ENCODE results near the gene C14orf119. TPM values are rescaled to one million over a fixed set of nuclear protein-coding genes. Genes with fewer than 3 reads are reported as not detected.

C14orf119 gene, protein sequence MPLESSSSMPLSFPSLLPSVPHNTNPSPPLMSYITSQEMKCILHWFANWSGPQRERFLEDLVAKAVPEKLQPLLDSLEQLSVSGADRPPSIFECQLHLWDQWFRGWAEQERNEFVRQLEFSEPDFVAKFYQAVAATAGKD
- total RNA-seq, result 41.0 and 73.7 TPM in 2 replicates

- DNase-seq (ENCODE audit: extremely low read depth, low read depth, low spot score), result peak; percentile 99
Measured at GRCh38 chr14:23095196-23096108, at the start of gene C14orf119. TSS of gene C14orf119 (plus strand) at chr14:23095505. CDS start at chr14:23097659, 2,154 bp downstream.

DNA sequence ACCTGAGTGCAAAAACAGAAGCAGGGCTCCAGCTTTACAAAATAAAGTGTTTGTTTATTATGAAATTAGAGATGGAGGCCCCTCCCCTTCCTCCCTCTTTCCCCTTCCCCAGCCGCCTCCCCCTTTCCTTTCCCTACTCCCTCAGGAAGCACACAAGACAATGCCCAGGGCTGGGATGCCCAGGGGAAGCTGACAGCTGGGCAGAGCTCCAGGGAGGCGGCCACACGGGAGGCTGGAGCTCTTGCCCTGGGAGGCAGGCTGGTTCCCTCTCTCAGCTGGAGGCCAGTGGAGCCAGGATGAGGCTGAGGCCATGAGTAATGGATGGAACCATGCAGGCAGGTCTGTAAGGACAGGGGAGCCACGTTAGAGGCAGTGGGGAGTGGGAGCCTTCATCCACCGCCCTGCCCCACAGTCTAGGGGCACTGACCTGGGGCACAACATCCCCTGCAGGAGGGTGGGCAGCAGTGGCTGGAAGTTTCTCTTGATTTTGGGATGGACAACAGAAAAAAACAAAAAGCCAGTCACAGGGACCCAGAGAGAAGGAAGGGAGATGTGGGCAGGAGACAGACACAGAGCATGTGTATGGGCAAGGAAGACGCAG lies 48.2 kb upstream of the C14orf119 start:
- DNase-seq (ENCODE audit: extremely low read depth, low read depth, low spot score), result no peak

- DNase-seq (ENCODE audit: extremely low read depth, low read depth, low spot score), result no peak
Measured at GRCh38 chr14:23047751-23048693, 47.3 kb upstream of the C14orf119 start.

- DNase-seq (ENCODE audit: extremely low read depth, low read depth, low spot score), result no peak
Measured at GRCh38 chr14:23049011-23049410, 46.3 kb upstream of the C14orf119 start.

- DNase-seq (ENCODE audit: extremely low read depth, low read depth, low spot score), result no peak
Measured at GRCh38 chr14:23051141-23052057, 43.9 kb upstream of the C14orf119 start.

DNA sequence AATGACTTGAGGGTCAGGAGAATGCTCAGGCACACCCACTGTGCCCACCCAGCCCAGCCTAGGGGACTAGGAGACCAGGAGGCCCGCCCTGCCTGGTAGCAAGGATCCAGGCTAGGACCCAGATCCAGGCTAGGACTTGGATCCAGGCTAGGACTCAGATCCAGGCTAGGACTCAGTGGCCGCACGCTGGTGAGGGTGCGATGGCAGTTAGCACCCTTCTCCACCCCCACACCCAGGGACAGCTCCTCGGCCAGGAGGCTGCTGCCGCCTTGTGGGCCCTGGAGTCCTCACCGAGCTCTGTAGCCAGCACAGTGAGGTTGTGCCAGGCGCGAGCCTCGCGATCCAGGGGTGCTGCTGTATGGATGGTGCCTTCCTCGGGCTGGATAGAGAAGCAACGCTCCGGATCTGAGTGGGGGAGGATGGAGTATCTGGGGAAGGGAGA lies 43.1 kb upstream of the C14orf119 start:
- DNase-seq (ENCODE audit: extremely low read depth, low read depth, low spot score), result no peak

DNA sequence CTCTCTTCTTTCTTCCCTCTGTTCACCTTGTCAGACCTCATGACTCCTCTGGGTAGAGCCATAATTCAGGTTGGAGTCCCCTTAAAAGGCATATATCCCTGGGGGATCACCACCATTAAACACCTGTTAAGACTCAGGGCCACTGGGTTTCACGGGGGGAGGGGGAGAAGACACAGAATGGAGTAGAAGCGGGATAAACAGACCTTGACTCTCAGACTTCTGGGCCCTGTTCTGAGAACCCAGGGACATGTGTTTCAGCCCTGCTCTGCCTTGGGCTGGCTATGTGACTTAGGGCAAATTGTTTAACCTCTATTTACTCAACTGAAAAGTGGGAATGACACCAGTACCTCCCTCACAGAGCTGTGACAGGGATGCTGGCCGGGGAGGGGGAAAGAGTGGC lies 42.6 kb upstream of the C14orf119 start:
- DNase-seq (ENCODE audit: extremely low read depth, low read depth, low spot score), result no peak

DNA sequence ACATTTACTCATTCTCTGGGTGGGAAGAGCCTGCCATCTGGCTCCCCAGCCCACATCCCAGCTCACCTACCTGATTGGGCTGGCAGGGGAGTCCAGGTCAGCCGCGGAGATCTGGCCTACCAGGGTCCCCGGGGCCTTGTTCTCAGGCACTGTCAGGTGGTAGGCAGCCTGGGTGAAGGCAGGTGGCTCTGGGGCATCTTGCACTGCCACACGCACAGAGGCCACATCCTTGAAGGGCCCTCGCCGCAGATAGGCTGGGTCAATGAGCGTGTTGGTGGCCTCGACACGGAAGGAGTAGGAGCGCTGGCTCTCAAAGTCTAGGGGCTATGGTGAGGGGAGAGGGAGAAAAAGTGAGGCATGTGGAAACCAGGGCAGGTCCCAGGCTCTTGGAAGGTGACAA lies 41.9 kb upstream of the C14orf119 start:
- no peak for DNase-seq (ENCODE audit: extremely low read depth, low read depth, low spot score)

GRCh38 chr14:23054000-23054811 lies 41.1 kb upstream of the C14orf119 start:
- DNase-seq (ENCODE audit: extremely low read depth, low read depth, low spot score), result no peak

DNA sequence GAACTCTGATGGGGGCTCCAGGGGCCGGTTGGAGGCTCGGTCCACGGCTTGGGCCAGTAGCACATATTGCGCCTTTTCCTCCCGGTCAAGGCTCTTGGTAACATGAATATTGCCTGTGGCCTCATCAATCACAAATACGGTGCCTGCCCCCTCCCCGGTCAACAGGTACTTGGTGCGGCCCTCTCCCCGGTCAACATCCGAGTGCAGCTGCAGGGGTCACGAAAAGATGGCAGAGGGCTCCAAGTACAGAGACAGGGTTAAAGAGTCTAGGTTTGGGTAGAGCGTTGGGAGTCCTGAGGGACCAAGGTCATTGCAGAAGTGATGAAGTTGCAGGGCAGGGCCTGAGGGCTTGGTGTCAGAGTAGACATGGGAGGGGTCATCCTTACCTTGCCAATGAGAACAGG lies 40.2 kb upstream of the C14orf119 start:
- no peak for DNase-seq (ENCODE audit: extremely low read depth, low read depth, low spot score)

DNA sequence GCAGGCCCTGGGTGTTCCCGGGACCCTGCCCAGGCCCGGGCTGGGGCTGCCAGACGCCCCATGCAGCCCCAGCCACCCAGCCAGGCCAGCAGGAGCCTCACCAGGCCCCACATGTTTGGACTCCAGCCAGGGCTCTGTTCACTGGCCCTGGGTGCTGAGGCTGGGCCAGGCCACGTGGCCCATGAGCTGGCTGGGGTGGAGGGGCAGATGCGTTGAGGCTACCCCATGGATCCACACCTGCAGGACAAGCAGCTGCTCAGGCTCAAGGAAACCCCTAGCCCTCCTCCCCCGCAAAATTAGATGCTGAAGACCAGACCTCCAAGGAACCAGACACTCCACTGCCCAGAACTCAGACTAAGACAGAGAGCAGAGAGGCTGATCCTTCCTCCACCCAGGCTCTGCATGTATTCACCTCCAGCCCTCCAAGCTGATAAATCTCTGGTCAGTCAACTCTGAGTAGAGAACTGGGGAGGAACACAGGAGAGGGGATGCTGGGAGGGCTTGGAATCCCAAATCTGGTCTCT lies 39.6 kb upstream of the C14orf119 start:
- DNase-seq (ENCODE audit: extremely low read depth, low read depth, low spot score), result no peak

DNA sequence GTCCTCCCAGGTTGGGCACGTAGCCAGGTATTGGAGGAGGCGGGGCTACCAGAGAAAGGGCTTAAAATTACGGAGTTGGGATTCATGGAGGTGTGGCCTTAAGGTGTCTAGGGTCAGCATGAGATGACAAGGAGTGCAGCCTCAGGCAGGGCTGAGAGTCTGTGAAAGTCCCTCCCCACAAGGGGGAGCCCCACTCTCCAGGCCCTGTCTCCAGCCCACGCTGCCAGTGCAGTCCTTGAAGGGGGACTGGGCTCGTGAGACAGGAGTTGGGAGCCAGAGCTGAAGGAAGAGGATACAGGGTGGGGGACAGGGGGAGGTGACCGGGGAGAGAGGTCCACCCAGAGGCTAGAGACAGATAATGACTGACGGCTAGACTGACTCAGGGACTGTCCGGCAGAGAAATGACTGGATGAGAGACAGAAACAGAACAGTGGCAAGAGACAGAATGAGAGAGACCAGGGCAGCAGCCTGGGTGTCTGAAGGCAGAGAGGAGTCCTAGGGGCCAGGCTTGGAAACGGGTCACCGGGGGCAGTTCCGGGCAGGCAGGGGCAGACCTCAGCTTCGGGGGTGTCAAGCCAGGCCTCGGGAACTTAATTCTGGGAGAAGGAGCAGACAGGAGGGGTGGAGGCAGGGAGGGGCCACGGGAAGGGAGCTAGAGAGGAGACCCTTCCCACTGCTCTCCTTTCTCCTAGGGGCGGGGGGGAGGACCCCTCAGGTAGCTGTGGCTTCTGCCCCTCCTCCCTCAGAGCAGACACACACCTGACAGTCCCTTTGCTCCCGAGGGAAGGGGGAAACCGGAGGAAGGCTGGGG lies 39.0 kb upstream of the C14orf119 start:
- DNase-seq (ENCODE audit: extremely low read depth, low read depth, low spot score), result no peak

GRCh38 chr14:23056956-23057756 lies 38.1 kb upstream of the C14orf119 start, which contains the start of gene CDH24:
TSS of gene CDH24 (minus strand) at chr14:23057520. CDS start at chr14:23055733, 1,787 bp downstream.
- DNase-seq (ENCODE audit: extremely low read depth, low read depth, low spot score), result no peak

DNA sequence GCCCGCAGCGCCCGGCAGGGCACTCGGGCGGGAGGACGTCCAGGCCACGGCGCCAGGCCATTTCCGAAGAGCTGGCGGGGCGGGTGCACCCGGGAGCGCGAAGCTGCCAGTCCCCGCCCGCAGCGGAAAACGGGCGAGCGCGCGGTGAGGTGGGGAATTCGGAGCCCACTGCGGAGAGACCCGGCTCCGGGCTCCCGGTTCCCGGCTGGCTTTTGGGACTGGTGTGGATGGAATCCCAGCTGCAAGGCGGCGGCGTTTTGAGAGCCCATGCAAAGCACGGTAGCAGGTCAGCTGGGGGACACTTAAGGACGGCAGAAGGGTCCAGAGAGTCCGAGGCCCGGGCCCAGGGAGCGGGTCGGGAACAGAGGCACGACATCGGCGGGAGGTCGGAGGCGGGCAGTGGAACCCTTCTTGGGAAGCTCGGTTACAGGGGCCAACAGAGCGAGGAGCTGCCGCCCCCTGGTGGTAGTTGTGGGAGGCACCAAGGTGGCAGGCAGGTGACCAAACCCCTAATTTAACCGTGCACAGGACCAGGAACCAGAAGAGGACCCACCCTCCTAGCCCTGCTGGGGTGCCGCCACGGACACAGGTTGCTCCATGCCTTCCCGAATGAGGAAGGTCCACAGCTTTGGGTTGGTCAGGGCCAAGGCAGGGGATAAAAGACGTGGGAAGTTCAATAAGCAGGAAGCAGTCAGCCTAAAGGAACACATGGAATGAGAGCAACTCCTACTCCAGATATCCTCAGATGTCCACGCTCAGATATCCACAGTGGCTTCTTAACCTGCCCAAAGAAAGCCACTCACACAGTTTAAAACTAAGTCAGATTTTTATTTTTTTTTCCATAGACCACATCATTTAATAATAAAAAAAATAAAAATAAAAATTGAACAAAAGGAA lies 37.3 kb upstream of the C14orf119 start:
- DNase-seq (ENCODE audit: extremely low read depth, low read depth, low spot score), result no peak

- no peak for DNase-seq (ENCODE audit: extremely low read depth, low read depth, low spot score)
Measured at GRCh38 chr14:23058654-23059504, 36.4 kb upstream of the C14orf119 start.
